ENCODE measurements around the gene PPP2R5A. TPM values are rescaled to one million over a fixed set of nuclear protein-coding genes. Genes with fewer than 3 reads are reported as not detected.

The PPP2R5A gene
- total RNA-seq, 2 donors from 2014 or later: 33.6 to 34.9 TPM

GRCh38 chr1:212256369-212256768 lies 28.8 kb upstream of the PPP2R5A start:
- H3K4me1 Mint-ChIP-seq: peaks cover 44% of the 10 kb centered on the region
- no peaks in the 10 kb centered on the region for H3K36me3 Mint-ChIP-seq (ENCODE audit: low read depth)
- peaks cover 3% of the 10 kb centered on the region for H3K9me3 Mint-ChIP-seq
- peak overlapping the region; percentile 76 for H3K27ac Mint-ChIP-seq
- ATAC-seq (replicated peaks): no peak
- H3K4me3 Mint-ChIP-seq: peak overlapping the region; percentile 59
- no peaks in the 10 kb centered on the region for H3K27me3 Mint-ChIP-seq

- no peaks in the 10 kb centered on the region for H3K36me3 Mint-ChIP-seq (ENCODE audit: low read depth)
- peak overlapping the region; percentile 76 for H3K27ac Mint-ChIP-seq
- H3K4me1 Mint-ChIP-seq: peaks cover 43% of the 10 kb centered on the region
- peaks cover 3% of the 10 kb centered on the region for H3K9me3 Mint-ChIP-seq
- ATAC-seq (replicated peaks): no peak
- H3K4me3 Mint-ChIP-seq: peak overlapping the region; percentile 59
- H3K27me3 Mint-ChIP-seq: no peaks in the 10 kb centered on the region
These were observed 28.1 kb upstream of the PPP2R5A start for GRCh38 chr1:212257157-212257556.

GRCh38 chr1:212259693-212260480 lies 25.3 kb upstream of the PPP2R5A start:
- peaks cover 3% of the 10 kb centered on the region for H3K9me3 Mint-ChIP-seq
- H3K27ac Mint-ChIP-seq: peak overlapping the region; percentile 37
- H3K27me3 Mint-ChIP-seq: no peaks in the 10 kb centered on the region
- no peak for ATAC-seq (replicated peaks)
- H3K4me3 Mint-ChIP-seq: no peak overlapping the region
- H3K4me1 Mint-ChIP-seq: peaks cover 40% of the 10 kb centered on the region
- no peaks in the 10 kb centered on the region for H3K36me3 Mint-ChIP-seq (ENCODE audit: low read depth)

- no peaks in the 10 kb centered on the region for H3K27me3 Mint-ChIP-seq
- H3K36me3 Mint-ChIP-seq (ENCODE audit: low read depth): no peaks in the 10 kb centered on the region
- peaks cover 32% of the 10 kb centered on the region for H3K4me1 Mint-ChIP-seq
- peak overlapping the region; percentile 37 for H3K27ac Mint-ChIP-seq
- peak overlapping the region; percentile 3 for H3K4me3 Mint-ChIP-seq
- peaks cover 3% of the 10 kb centered on the region for H3K9me3 Mint-ChIP-seq
- peak; percentile 94 for ATAC-seq (replicated peaks)
These were observed 24.5 kb upstream of the PPP2R5A start for GRCh38 chr1:212260557-212261355.

- no peak for ATAC-seq (replicated peaks)
- Mint-ChIP-seq H3K27ac (peak overlapping the region; percentile 37), H3K27me3 (no peaks in the 10 kb centered on the region), H3K4me1 (peaks cover 25% of the 10 kb centered on the region), H3K4me3 (peak overlapping the region; percentile 3), H3K9me3 (peaks cover 3% of the 10 kb centered on the region), H3K36me3 (ENCODE audit: low read depth) (no peaks in the 10 kb centered on the region)
These were observed 23.8 kb upstream of the PPP2R5A start for GRCh38 chr1:212261361-212261929.

GRCh38 chr1:212267017-212267416 lies 18.2 kb upstream of the PPP2R5A start:
- no peaks in the 10 kb centered on the region for H3K4me1 Mint-ChIP-seq
- H3K9me3 Mint-ChIP-seq: no peaks in the 10 kb centered on the region
- no peak overlapping the region for H3K4me3 Mint-ChIP-seq
- no peak overlapping the region for H3K27ac Mint-ChIP-seq
- no peaks in the 10 kb centered on the region for H3K36me3 Mint-ChIP-seq (ENCODE audit: low read depth)
- H3K27me3 Mint-ChIP-seq: no peaks in the 10 kb centered on the region
- ATAC-seq (replicated peaks): no peak

GRCh38 chr1:212267460-212267859 lies 17.8 kb upstream of the PPP2R5A start:
- Mint-ChIP-seq H3K4me3 (no peak overlapping the region), H3K36me3 (ENCODE audit: low read depth) (no peaks in the 10 kb centered on the region), H3K9me3 (no peaks in the 10 kb centered on the region), H3K27me3 (no peaks in the 10 kb centered on the region), H3K27ac (no peak overlapping the region), H3K4me1 (no peaks in the 10 kb centered on the region)
- peak; percentile 23 for ATAC-seq (replicated peaks)

GRCh38 chr1:212269306-212269705 lies 15.9 kb upstream of the PPP2R5A start:
- no peaks in the 10 kb centered on the region for H3K4me1 Mint-ChIP-seq
- no peaks in the 10 kb centered on the region for H3K9me3 Mint-ChIP-seq
- H3K4me3 Mint-ChIP-seq: no peak overlapping the region
- no peak for ATAC-seq (replicated peaks)
- H3K27ac Mint-ChIP-seq: no peak overlapping the region
- no peaks in the 10 kb centered on the region for H3K27me3 Mint-ChIP-seq
- H3K36me3 Mint-ChIP-seq (ENCODE audit: low read depth): no peaks in the 10 kb centered on the region

- no peak for ATAC-seq (replicated peaks)
- Mint-ChIP-seq H3K36me3 (ENCODE audit: low read depth) (no peaks in the 10 kb centered on the region), H3K27me3 (no peaks in the 10 kb centered on the region), H3K4me1 (no peaks in the 10 kb centered on the region), H3K9me3 (no peaks in the 10 kb centered on the region), H3K4me3 (no peak overlapping the region), H3K27ac (no peak overlapping the region)
These were observed 14.6 kb upstream of the PPP2R5A start for GRCh38 chr1:212270564-212270963.

GRCh38 chr1:212271234-212271633 lies 14.0 kb upstream of the PPP2R5A start:
- no peaks in the 10 kb centered on the region for H3K9me3 Mint-ChIP-seq
- no peak overlapping the region for H3K4me3 Mint-ChIP-seq
- no peak overlapping the region for H3K27ac Mint-ChIP-seq
- ATAC-seq (replicated peaks): no peak
- no peaks in the 10 kb centered on the region for H3K4me1 Mint-ChIP-seq
- no peaks in the 10 kb centered on the region for H3K36me3 Mint-ChIP-seq (ENCODE audit: low read depth)
- no peaks in the 10 kb centered on the region for H3K27me3 Mint-ChIP-seq

- Mint-ChIP-seq H3K4me3 (no peak overlapping the region), H3K27me3 (no peaks in the 10 kb centered on the region)
These were observed 13.3 kb upstream of the PPP2R5A start for GRCh38 chr1:212271823-212272485.

GRCh38 chr1:212281590-212281989 lies 3.6 kb upstream of the PPP2R5A start:
- Mint-ChIP-seq H3K27me3 (no peaks in the 10 kb centered on the region), H3K4me1 (peaks cover 8% of the 10 kb centered on the region), H3K9me3 (no peaks in the 10 kb centered on the region), H3K27ac (no peak overlapping the region), H3K4me3 (no peak overlapping the region), H3K36me3 (ENCODE audit: low read depth) (peaks cover 11% of the 10 kb centered on the region)
- ATAC-seq (replicated peaks): no peak

More at GRCh38 chr1:212271823-212272485, 13.3 kb upstream of the PPP2R5A start:
- Mint-ChIP-seq H3K36me3 (ENCODE audit: low read depth) (no peaks in the 10 kb centered on the region), H3K9me3 (no peaks in the 10 kb centered on the region), H3K4me1 (no peaks in the 10 kb centered on the region), H3K27ac (no peak overlapping the region)
- ATAC-seq (replicated peaks): no peak

- Mint-ChIP-seq H3K36me3 (ENCODE audit: low read depth) (peaks cover 25% of the 10 kb centered on the region), H3K27ac (peak overlapping the region; percentile 99), H3K4me1 (peaks cover 8% of the 10 kb centered on the region), H3K4me3 (peak overlapping the region; percentile 99), H3K27me3 (no peaks in the 10 kb centered on the region), H3K9me3 (no peaks in the 10 kb centered on the region)
- no peak for ATAC-seq (replicated peaks)
These were observed 1.5 kb upstream of the PPP2R5A start for GRCh38 chr1:212283741-212284140.

GRCh38 chr1:212284332-212284743 lies 872 bp upstream of the PPP2R5A start:
- H3K36me3 Mint-ChIP-seq (ENCODE audit: low read depth): peaks cover 29% of the 10 kb centered on the region
- peak overlapping the region; percentile 99 for H3K27ac Mint-ChIP-seq
- H3K4me3 Mint-ChIP-seq: peak overlapping the region; percentile 99
- no peak for ATAC-seq (replicated peaks)
- no peaks in the 10 kb centered on the region for H3K9me3 Mint-ChIP-seq
- peaks cover 11% of the 10 kb centered on the region for H3K4me1 Mint-ChIP-seq
- no peaks in the 10 kb centered on the region for H3K27me3 Mint-ChIP-seq
